ENCODE measurements around the gene GET3.

- TF ChIP-seq CTCF (IDR thresholded peaks at IDR 0.05; ENCODE audit: insufficient read depth, low read length, poor library complexity, severe bottlenecking) (no peak), EZH2phosphoT487 (conservative IDR thresholded peaks at IDR 0.05; ENCODE audit: low read length) (no peak)
These were observed 31.0 kb upstream of the GET3 start for GRCh38 chr19:12706332-12706718.

Data from SU-DHL-6 (cell line).